Medulla oblongata (tissue), 1 donor: ENCODE measurements around the gene CDH26.

Experiments used
- DNase-seq: peaks from one replicate; pipeline ENCODE4 v3.0.0-alpha.2; 2015; ENCODE audit errors: extremely low spot score

Gene CDH26

GRCh38 chr20:60046860-60047259, 88.6 kb downstream of the CDH26 start:
- no peak for DNase-seq

- no peak for DNase-seq
Observed at GRCh38 chr20:60048634-60049521, 90.7 kb downstream of the CDH26 start.

GRCh38 chr20:60049601-60050000, 91.4 kb downstream of the CDH26 start:
- DNase-seq, result no peak

- DNase-seq, result no peak
Observed at GRCh38 chr20:60050193-60050947, 92.1 kb downstream of the CDH26 start.

GRCh38 chr20:60051911-60052310, 93.7 kb downstream of the CDH26 start:
- DNase-seq, result no peak

GRCh38 chr20:60052322-60052721, 94.1 kb downstream of the CDH26 start:
- no peak for DNase-seq

GRCh38 chr20:60053125-60053817, 95.0 kb downstream of the CDH26 start:
- DNase-seq, result no peak

GRCh38 chr20:60053818-60054190, 95.6 kb downstream of the CDH26 start:
- DNase-seq, result no peak

GRCh38 chr20:60054716-60055634, 96.8 kb downstream of the CDH26 start:
- DNase-seq, result no peak

- peak; percentile 70 for DNase-seq
Observed at GRCh38 chr20:60055740-60056139, 97.5 kb downstream of the CDH26 start.

GRCh38 chr20:60056407-60057122, 98.3 kb downstream of the CDH26 start:
- DNase-seq, result no peak

GRCh38 chr20:60057123-60057865, 99.1 kb downstream of the CDH26 start:
- peak; percentile 88 for DNase-seq

GRCh38 chr20:60057866-60058807, 99.9 kb downstream of the CDH26 start:
- DNase-seq, result peak; percentile 73

- DNase-seq, result no peak
Observed at GRCh38 chr20:60058879-60059278, 100.7 kb downstream of the CDH26 start.

GRCh38 chr20:60060006-60060557, 101.9 kb downstream of the CDH26 start:
- no peak for DNase-seq

- no peak for DNase-seq
Observed at GRCh38 chr20:60060593-60060992, 102.4 kb downstream of the CDH26 start.

- DNase-seq, result peak; percentile 43
Observed at GRCh38 chr20:60062431-60063047, 104.3 kb downstream of the CDH26 start.

- no peak for DNase-seq
Observed at GRCh38 chr20:60063048-60063451, 104.8 kb downstream of the CDH26 start.
